B cell (primary cell): ENCODE results near the gene S100G.

ENCODE experiments used
- EZH2 ChIP-seq: IDR thresholded peaks from 2 replicates; pipeline ENCODE4 v1.6.1; 2012; ENCODE audit warnings: borderline replicate concordance, low read depth, mild to moderate bottlenecking, moderate library complexity, low read length; ENCODE audit not compliant: insufficient read depth, poor library complexity, severe bottlenecking
- TF ChIP-seq, protein P1 (sequence below): fragments of 200-600 bp; IDR thresholded peaks from one replicate; pipeline ENCODE4 v1.8.0; 2022; ENCODE audit warnings: antibody characterized with exemption, mild to moderate bottlenecking

DNA sequence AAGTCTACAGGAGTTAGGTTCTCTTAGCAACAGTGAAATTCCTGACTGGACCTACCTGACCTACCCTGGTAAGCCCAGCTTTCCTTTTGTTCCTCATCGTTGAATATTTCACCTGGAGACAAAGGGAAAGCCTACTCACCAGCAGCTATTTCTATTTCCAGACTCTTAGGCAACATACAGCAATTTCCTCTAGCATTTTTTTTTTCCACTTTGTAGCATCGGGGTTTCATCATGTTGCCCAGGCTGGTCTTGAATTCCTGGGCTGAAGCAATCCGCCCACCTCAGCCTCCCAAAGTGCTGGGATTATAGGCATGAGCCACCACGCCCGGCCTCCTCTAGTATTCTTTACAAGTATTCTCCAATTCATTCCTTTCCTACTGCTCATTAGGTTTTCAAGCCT, 6.8 kb upstream of the S100G start:
- no peak for TF ChIP-seq EZH2
- TF ChIP-seq, protein P1, sequence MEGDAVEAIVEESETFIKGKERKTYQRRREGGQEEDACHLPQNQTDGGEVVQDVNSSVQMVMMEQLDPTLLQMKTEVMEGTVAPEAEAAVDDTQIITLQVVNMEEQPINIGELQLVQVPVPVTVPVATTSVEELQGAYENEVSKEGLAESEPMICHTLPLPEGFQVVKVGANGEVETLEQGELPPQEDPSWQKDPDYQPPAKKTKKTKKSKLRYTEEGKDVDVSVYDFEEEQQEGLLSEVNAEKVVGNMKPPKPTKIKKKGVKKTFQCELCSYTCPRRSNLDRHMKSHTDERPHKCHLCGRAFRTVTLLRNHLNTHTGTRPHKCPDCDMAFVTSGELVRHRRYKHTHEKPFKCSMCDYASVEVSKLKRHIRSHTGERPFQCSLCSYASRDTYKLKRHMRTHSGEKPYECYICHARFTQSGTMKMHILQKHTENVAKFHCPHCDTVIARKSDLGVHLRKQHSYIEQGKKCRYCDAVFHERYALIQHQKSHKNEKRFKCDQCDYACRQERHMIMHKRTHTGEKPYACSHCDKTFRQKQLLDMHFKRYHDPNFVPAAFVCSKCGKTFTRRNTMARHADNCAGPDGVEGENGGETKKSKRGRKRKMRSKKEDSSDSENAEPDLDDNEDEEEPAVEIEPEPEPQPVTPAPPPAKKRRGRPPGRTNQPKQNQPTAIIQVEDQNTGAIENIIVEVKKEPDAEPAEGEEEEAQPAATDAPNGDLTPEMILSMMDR: no peak
